H1 (cell line): ENCODE data around the gene TUBA8. TPM values are rescaled to one million over a fixed set of nuclear protein-coding genes. Genes with fewer than 3 reads are reported as not detected.

Source experiments
- CTCF ChIA-PET: fragments of 300-600 bp; sonication (Branson Sonifier 250); formaldehyde crosslinking; loops from one replicate; lab custom pipeline; 2021; ENCODE audit not compliant: partially characterized antibody; lab: Charles Lee
- POLR2A ChIA-PET: fragments of 300-600 bp; sonication (Branson Sonifier 250); formaldehyde crosslinking; loops from one replicate; lab custom pipeline; 2021; ENCODE audit warnings: inconsistent platforms; ENCODE audit not compliant: partially characterized antibody; lab: Charles Lee
- DNase-seq, 2 experiments: peaks; one replicate each; pipeline versions ENCODE4 v3.0.0 to v3.0.0-alpha.2; 2010 to 2022; ENCODE audit warnings: low spot score in 2 of 2, low read depth in 1 of 2, mixed read lengths in 1 of 2
- FAIRE-seq: peaks from 2 replicates; lab custom pipeline; 2011; peaks lifted over from hg19 to GRCh38; lab: Jason Lieb, UNC
- H2AFZ ChIP-seq: 2 replicates; pipeline ENCODE4 v1.8.1; 2012; ENCODE audit warnings: low read length, inconsistent platforms
- H2AK5ac ChIP-seq: 2 replicates; pipeline ENCODE4 v1.6.1; 2013; ENCODE audit warnings: low read depth, low read length
- H2BK120ac ChIP-seq: replicated peaks from 2 replicates; pipeline ENCODE3; 2013; ENCODE audit warnings: low read depth, low read length, inconsistent platforms
- H2BK12ac ChIP-seq: 2 replicates; pipeline ENCODE4 v1.6.1; 2013; ENCODE audit warnings: low read depth, low read length
- H2BK15ac ChIP-seq: 2 replicates; pipeline ENCODE4 v1.6.1; 2013; ENCODE audit warnings: low read length
- H2BK20ac ChIP-seq: 2 replicates; pipeline ENCODE4 v1.6.1; 2013; ENCODE audit warnings: low read length
- H2BK5ac ChIP-seq: 2 replicates; pipeline ENCODE4 v1.6.1; 2013; ENCODE audit warnings: low read depth, low read length
- H3K14ac ChIP-seq: 2 replicates; pipeline ENCODE4 v1.6.1; 2013; ENCODE audit warnings: inconsistent platforms; ENCODE audit not compliant: insufficient read length
- H3K18ac ChIP-seq: 2 replicates; pipeline ENCODE4 v1.6.1; 2013; ENCODE audit warnings: low read length; ENCODE audit errors: extremely low read depth
- H3K23ac ChIP-seq: 2 replicates; pipeline ENCODE4 v1.6.1; 2013; ENCODE audit warnings: inconsistent platforms; ENCODE audit not compliant: insufficient read length
- H3K23me2 ChIP-seq: 2 replicates; pipeline ENCODE4 v1.6.1; 2013; ENCODE audit warnings: low read depth, low read length
- H3K27ac ChIP-seq: 2 replicates; pipeline ENCODE4 v1.6.1; 2011; ENCODE audit warnings: low read depth, low read length, inconsistent platforms
- H3K27me3 ChIP-seq, 4 experiments: replicated peaks in 1 of 4; 1 replicate in 1 of 4; 2 replicates in 3 of 4; pipeline versions ENCODE4 v1.6.1 to v1.8.1; 2011 to 2013; ENCODE audit warnings: low read length in 3 of 4, mild to moderate bottlenecking in 3 of 4, inconsistent platforms in 2 of 4, mixed read lengths in 2 of 4, moderate library complexity in 1 of 4; ENCODE audit not compliant: control insufficient read depth in 3 of 4, insufficient read depth in 3 of 4; ENCODE audit errors: extremely low read depth in 1 of 4
- H3K36me3 ChIP-seq, 4 experiments: 2 replicates each; pipeline versions ENCODE4 v1.6.1 to v1.8.1; 2011 to 2013; ENCODE audit warnings: mild to moderate bottlenecking in 4 of 4, low read length in 3 of 4, moderate library complexity in 2 of 4, control low read depth in 1 of 4, inconsistent platforms in 1 of 4; ENCODE audit not compliant: insufficient read depth in 4 of 4, control insufficient read depth in 2 of 4
- H3K4ac ChIP-seq: replicated peaks from 2 replicates; pipeline ENCODE3; 2013; ENCODE audit warnings: low read length, low read depth, mixed read lengths, inconsistent platforms; ENCODE audit not compliant: insufficient read length
- H3K4me1 ChIP-seq, 4 experiments: replicated peaks in 1 of 4; 1 replicate in 1 of 4; 2 replicates in 3 of 4; pipeline versions ENCODE4 v1.6.1 to v1.8.1; 2011 to 2013; ENCODE audit warnings: low read length in 3 of 4, inconsistent platforms in 2 of 4, mixed read lengths in 1 of 4; ENCODE audit not compliant: insufficient read depth in 4 of 4, control insufficient read depth in 3 of 4
- H3K4me2 ChIP-seq, 2 experiments: 2 replicates each; pipeline versions ENCODE4 v1.6.1 to v1.8.1; 2011 to 2013; ENCODE audit warnings: low read depth in 2 of 2, low read length in 2 of 2, control low read depth in 1 of 2, inconsistent platforms in 1 of 2, mild to moderate bottlenecking in 1 of 2; ENCODE audit not compliant: insufficient read depth in 1 of 2
- H3K4me3 ChIP-seq, 4 experiments: fragments of 200-600, 300-600 bp in 1 of 4; sonication (generic), shearing (Covaris generic), sonication (Bioruptor Twin) in 1 of 4; 2 replicates each; pipeline versions ENCODE4 v1.5.1 to v1.8.1; 2011 to 2016; ENCODE audit warnings: low read length in 4 of 4, low read depth in 3 of 4, control low read depth in 2 of 4, inconsistent platforms in 2 of 4, mild to moderate bottlenecking in 2 of 4, mixed read lengths in 1 of 4, moderate library complexity in 1 of 4; ENCODE audit not compliant: insufficient read depth in 2 of 4; ENCODE audit errors: extremely low read depth in 1 of 4
- H3K56ac ChIP-seq: replicated peaks from 2 replicates; pipeline ENCODE3; 2013; ENCODE audit warnings: low read depth, mild to moderate bottlenecking, mixed read lengths, low read length, inconsistent platforms; ENCODE audit not compliant: insufficient read length
- H3K79me1 ChIP-seq: 2 replicates; pipeline ENCODE4 v1.6.1; 2013; ENCODE audit warnings: low read depth, low read length, control low read depth
- H3K79me2 ChIP-seq, 2 experiments: 2 replicates each; pipeline versions ENCODE4 v1.6.1 to v1.8.1; 2012 to 2013; ENCODE audit warnings: low read length in 2 of 2, mild to moderate bottlenecking in 2 of 2, inconsistent platforms in 1 of 2; ENCODE audit not compliant: insufficient read depth in 2 of 2, control insufficient read depth in 1 of 2
- H3K9ac ChIP-seq, 4 experiments: replicated peaks in 1 of 4; 1 replicate in 1 of 4; 2 replicates in 3 of 4; pipeline versions ENCODE4 v1.6.1 to v1.8.1; 2011 to 2013; ENCODE audit warnings: low read depth in 3 of 4, low read length in 3 of 4, control low read depth in 2 of 4, mild to moderate bottlenecking in 2 of 4, moderate library complexity in 2 of 4, inconsistent platforms in 1 of 4; ENCODE audit errors: extremely low read depth in 1 of 4
- H3K9me3 ChIP-seq, 2 experiments: 2 replicates each; pipeline versions ENCODE4 v1.6.1 to v1.8.1; 2012 to 2013; ENCODE audit warnings: mild to moderate bottlenecking in 2 of 2, moderate library complexity in 2 of 2, control low read depth in 1 of 2, inconsistent platforms in 1 of 2, low read depth in 1 of 2, low read length in 1 of 2, mixed read lengths in 1 of 2; ENCODE audit not compliant: insufficient read depth in 2 of 2
- H4K20me1 ChIP-seq, 2 experiments: replicated peaks in 1 of 2; 2 replicates each; pipeline versions ENCODE3 to v1.8.1; 2011 to 2013; ENCODE audit warnings: inconsistent platforms in 2 of 2, low read length in 2 of 2, mild to moderate bottlenecking in 1 of 2; ENCODE audit not compliant: insufficient read depth in 2 of 2, control insufficient read depth in 1 of 2
- H4K5ac ChIP-seq: 2 replicates; pipeline ENCODE4 v1.6.1; 2013; ENCODE audit warnings: low read length, low read depth, mixed read lengths, inconsistent platforms; ENCODE audit not compliant: insufficient read length
- H4K8ac ChIP-seq: 2 replicates; pipeline ENCODE4 v1.8.0; 2013; ENCODE audit warnings: mild to moderate bottlenecking, moderate library complexity, low read length, inconsistent platforms; ENCODE audit not compliant: insufficient read depth; ENCODE audit errors: extremely low read depth
- H4K91ac ChIP-seq: replicated peaks from 2 replicates; pipeline ENCODE3; 2013; ENCODE audit warnings: low read length, mixed read lengths, inconsistent platforms; ENCODE audit not compliant: insufficient read length
- HDAC2 ChIP-seq, 2 experiments: fragments of 300-600 bp in 1 of 2; sonication (generic) in 1 of 2; IDR thresholded peaks; 2 replicates each; pipeline ENCODE4 v1.6.1; 2011 to 2012; ENCODE audit warnings: low read depth in 2 of 2, low read length in 2 of 2, mild to moderate bottlenecking in 2 of 2, moderate library complexity in 2 of 2, borderline replicate concordance in 1 of 2, inconsistent platforms in 1 of 2
- KDM4A ChIP-seq: IDR thresholded peaks from one replicate; pipeline ENCODE4 v1.7.1; 2012; ENCODE audit warnings: low read depth, mild to moderate bottlenecking, moderate library complexity, low read length, inconsistent platforms; ENCODE audit not compliant: severe bottlenecking
- MAFK ChIP-seq: IDR thresholded peaks from 2 replicates; pipeline ENCODE4 v1.6.1; 2012; ENCODE audit warnings: low read depth, mild to moderate bottlenecking, improper control_type of control experiment, low read length
- POLR2AphosphoS5 ChIP-seq: IDR thresholded peaks from 2 replicates; pipeline ENCODE4 v1.6.1; 2011; ENCODE audit warnings: low read depth, low read length
- RAD21 ChIP-seq, 2 experiments: IDR thresholded peaks in 1 of 2; conservative IDR thresholded peaks in 1 of 2; 2 replicates each; pipeline ENCODE4 v1.6.1; 2011; ENCODE audit warnings: low read depth in 2 of 2, low read length in 2 of 2, improper control_type of control experiment in 1 of 2, inconsistent platforms in 1 of 2, mild to moderate bottlenecking in 1 of 2, moderate library complexity in 1 of 2
- RFX5 ChIP-seq: IDR thresholded peaks from 2 replicates; pipeline ENCODE4 v1.6.1; 2011; ENCODE audit warnings: low read depth, low read length, improper control_type of control experiment, borderline replicate concordance
- SIRT6 ChIP-seq: IDR thresholded peaks from one replicate; pipeline ENCODE4 v1.7.1; 2012; ENCODE audit warnings: low read length, inconsistent platforms
- SP2 ChIP-seq: IDR thresholded peaks from 2 replicates; pipeline ENCODE4 v1.6.1; 2012; ENCODE audit warnings: mild to moderate bottlenecking, low read length, inconsistent platforms
- SRF ChIP-seq: IDR thresholded peaks from 2 replicates; pipeline ENCODE4 v1.6.1; 2011; ENCODE audit warnings: mild to moderate bottlenecking, low read depth, low read length, moderate library complexity
- TAF7 ChIP-seq: optimal IDR thresholded peaks from 2 replicates; pipeline ENCODE3; 2011; ENCODE audit warnings: low read depth, mild to moderate bottlenecking, inconsistent platforms, low read length, moderate library complexity, borderline replicate concordance
- TBP ChIP-seq: IDR thresholded peaks from 2 replicates; pipeline ENCODE4 v1.6.1; 2011; ENCODE audit warnings: low read depth, low read length, improper control_type of control experiment
- TEAD4 ChIP-seq: IDR thresholded peaks from 2 replicates; pipeline ENCODE4 v1.6.1; 2012; ENCODE audit warnings: low read depth, low read length, inconsistent platforms, mixed read lengths
- WGBS, 2 experiments: shearing (Covaris generic) in 1 of 2; methylation state at CpG; one replicate each; pipeline versions ENCODE4 v1.1.6 to v1.1.7; 2013 to 2015; ENCODE audit warnings: low lambda C conversion rate in 2 of 2, mixed read lengths in 2 of 2, inconsistent platforms in 1 of 2, low coverage in 1 of 2, missing lambda C conversion rate in 1 of 2; ENCODE audit not compliant: insufficient replicate concordance in 2 of 2, insufficient coverage in 1 of 2, insufficient read length in 1 of 2; ENCODE audit errors: extremely low coverage in 1 of 2, missing lambda C conversion rate in 1 of 2; 5-methylcytosine and 5-hydroxymethylcytosine counted together
- polyA plus RNA-seq, 7 experiments: library from polyadenylated mRNA; depleted of rRNA in 3 of 7; stranded (reverse) in 5 of 7; unstranded in 2 of 7; fragments of >200 nt in 5 of 7; fragments of 200-250 nt in 2 of 7; gene quantifications; 1 replicate in 5 of 7; 2 replicates in 1 of 7; 4 replicates in 1 of 7; pipeline versions ENCODE4 v1.2.1 to v1.2.3, GENCODE V29; 2011 to 2013; ENCODE audit warnings: missing spikeins in 2 of 7, mixed read lengths in 2 of 7
- total RNA-seq: library from RNA; stranded (reverse); fragmentation: NEBNext Ultra II Directional; extraction: Animal tissue kit (Norgen Biotek cat#: 25700); gene quantifications from 2 replicates; pipeline ENCODE4 v1.2.1, GENCODE V29; 2021

The TUBA8 gene
- total and polyA plus RNA-seq, 2 of the 8 experiments (the other 6 are each of a cell fraction or from before 2014, with no cell fraction given): 1.0 to 4.0 TPM

GRCh38 chr22:18121954-18122554, 11.4 kb downstream of the TUBA8 start:
- Histone ChIP-seq H3K23ac (no peak overlapping the region), H3K79me2 (no peaks in the 10 kb centered on the region), H2AFZ (no peak overlapping the region), H3K56ac (no peak overlapping the region), H3K23me2 (no peaks in the 10 kb centered on the region), H4K5ac (no peak overlapping the region), H3K9me3 (no peaks in the 10 kb centered on the region), H3K4me1 (peaks cover 0 to 5% (median 2%) of the 10 kb centered on the region in 4 experiments; a peak in 2 of 7 replicates), H2BK120ac (no peak overlapping the region), H2BK12ac (no peak overlapping the region), H3K18ac (no peak overlapping the region), H3K4me3 (no peak overlapping the region), H3K9ac (no peak overlapping the region), H3K27ac (no peak overlapping the region), H2BK5ac (no peak overlapping the region), H3K36me3 (no peaks in the 10 kb centered on the region), H4K8ac (no peak overlapping the region), H3K14ac (no peak overlapping the region), H3K4ac (no peak overlapping the region), H4K91ac (no peak overlapping the region), H2BK20ac (no peak overlapping the region), H4K20me1 (peaks cover 1 to 2% of the 10 kb centered on the region in 2 experiments), H2AK5ac (0 out of 2 replicates have a peak overlapping the region, but pooled peaks have one; percentile 15), H2BK15ac (0 out of 2 replicates have a peak overlapping the region, but pooled peaks have one; percentile 72), H3K79me1 (no peaks in the 10 kb centered on the region), H3K4me2 (no peak overlapping the region; a peak in 1 of 4 replicates), H3K27me3 (no peaks in the 10 kb centered on the region)
- FAIRE-seq: no peak
- 81% methylated on average over 5 of the region's 5 CpGs; no CpG with 5 or more reads in 1 of the 2 experiments for WGBS, 2 experiments
- DNase-seq: no peak
- POLR2A ChIA-PET: interaction anchor here (0.5 kb wide), 1 partner anchor 18 kb away, joined by 3 read pairs; no protein-coding TSS in a partner anchor
- CTCF ChIA-PET: interaction anchor here (0.7 to 2.1 kb wide), 5 partner anchors 12 to 167 kb away, joined by 3 to 7 read pairs (median 3); no protein-coding TSS in a partner anchor
- TF ChIP-seq HDAC2 (IDR thresholded peaks at IDR 0.05; ENCODE audit: borderline replicate concordance in 1 of 2, low read depth in 2 of 2, low read length in 2 of 2) (no peak), RAD21 (IDR thresholded peaks at IDR 0.05 in 1 of 2, conservative IDR thresholded peaks at IDR 0.05 in 1 of 2; ENCODE audit: low read depth in 2 of 2, low read length in 2 of 2) (peak; percentile 11 to 51; a peak in 3 of 4 replicates), SIRT6 (no peak), POLR2AphosphoS5 (no peak), TBP (no peak), SRF (no peak), MAFK (no peak), KDM4A (no peak), TAF7 (no peak), RFX5 (no peak), SP2 (no peak), TEAD4 (peak; percentile 52; the same call in 1 of the 2 replicates)
